Measurements from ENCODE around the gene HS6ST1. TPM values are rescaled to one million over a fixed set of nuclear protein-coding genes. Genes with fewer than 3 reads are reported as not detected.

The HS6ST1 gene
- polyA plus RNA-seq, 4 donors, result 80.9 to 114 (median 96.5) TPM

DNA sequence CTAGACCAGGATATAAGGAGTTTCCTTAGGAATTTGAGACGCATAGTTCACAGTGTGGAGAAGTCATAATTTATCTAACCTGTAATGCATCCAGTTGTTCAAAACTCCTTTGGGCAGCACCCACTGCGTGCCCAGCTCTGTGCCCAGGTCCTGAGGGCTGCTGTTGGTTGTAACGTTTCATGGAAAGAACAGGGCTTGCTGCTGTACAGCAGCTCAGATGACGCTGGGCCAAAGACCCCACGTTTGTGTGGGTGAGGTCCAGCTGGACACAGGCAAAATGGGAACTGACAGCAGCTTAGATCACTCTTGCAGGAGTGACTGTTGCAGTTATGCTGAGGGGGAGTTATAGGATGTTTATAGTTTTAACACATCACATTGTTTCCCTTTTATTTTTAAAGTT is 30.0 kb upstream of the HS6ST1 start:
- no peak for DNase-seq (ENCODE audit: low read depth in 4 of 4, low spot score in 2 of 4)

- DNase-seq (ENCODE audit: low read depth in 4 of 4, low spot score in 2 of 4), result peak in 2 of 4 donors; percentile 52 to 64
Observed at GRCh38 chr2:128347701-128348539, 29.3 kb upstream of the HS6ST1 start.

- DNase-seq (ENCODE audit: low read depth in 4 of 4, low spot score in 2 of 4), result no peak
Observed at GRCh38 chr2:128347171-128347558, 28.5 kb upstream of the HS6ST1 start.

GRCh38 chr2:128346291-128347170 is 27.9 kb upstream of the HS6ST1 start:
- no peak for DNase-seq (ENCODE audit: low read depth in 4 of 4, low spot score in 2 of 4)

- DNase-seq (ENCODE audit: low read depth in 4 of 4, low spot score in 2 of 4), result no peak
Observed at GRCh38 chr2:128345436-128346165, 26.9 kb upstream of the HS6ST1 start.

DNA sequence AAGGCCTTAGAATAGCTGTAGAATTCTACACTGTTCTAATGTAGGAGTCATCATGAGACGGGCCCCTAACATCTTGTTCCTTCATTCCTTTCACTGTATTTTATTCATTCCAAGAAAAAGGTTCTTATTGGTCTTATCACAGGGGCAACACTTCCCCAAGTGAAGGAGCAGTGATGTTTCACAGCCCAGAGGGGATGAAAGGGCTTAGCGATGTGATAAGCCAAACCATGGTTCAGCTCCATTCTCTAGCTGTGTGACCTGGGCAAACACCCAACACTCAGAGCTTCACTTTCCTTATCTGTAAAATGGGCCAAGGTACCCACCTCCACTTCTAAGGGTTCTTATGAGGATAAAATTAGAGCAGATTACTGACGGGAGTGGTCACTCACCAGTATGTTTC is 25.4 kb upstream of the HS6ST1 start:
- DNase-seq (ENCODE audit: low read depth in 4 of 4, low spot score in 2 of 4), result no peak

- DNase-seq (ENCODE audit: low read depth in 4 of 4, low spot score in 2 of 4), result no peak
Observed at GRCh38 chr2:128343459-128343858, 24.8 kb upstream of the HS6ST1 start.

- DNase-seq (ENCODE audit: low read depth in 4 of 4, low spot score in 2 of 4), result no peak
Observed at GRCh38 chr2:128342550-128342949, 23.9 kb upstream of the HS6ST1 start.

DNA sequence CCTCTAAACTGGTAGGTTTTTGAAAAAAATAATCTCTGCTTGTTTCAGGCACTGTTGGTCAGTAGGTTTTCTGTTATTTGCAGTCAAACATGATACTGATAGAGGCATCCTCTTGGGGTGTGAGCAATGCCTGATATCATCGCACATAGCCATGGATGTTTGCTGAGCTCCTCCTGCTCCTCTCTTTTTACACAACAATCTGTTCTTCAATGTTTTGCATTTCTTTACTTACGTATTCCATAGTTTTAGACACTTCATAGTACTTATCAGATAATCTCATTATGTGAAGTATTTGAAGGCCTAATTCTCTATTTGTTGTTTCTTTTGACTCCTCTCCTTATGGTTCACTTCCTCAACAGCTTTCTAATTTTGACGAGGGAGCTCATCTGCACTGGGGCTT is 23.0 kb upstream of the HS6ST1 start:
- DNase-seq (ENCODE audit: low read depth in 4 of 4, low spot score in 2 of 4), result no peak

GRCh38 chr2:128332091-128332634 is 13.5 kb upstream of the HS6ST1 start:
- DNase-seq (ENCODE audit: low read depth in 4 of 4, low spot score in 2 of 4), result no peak

GRCh38 chr2:128330583-128330982 is 11.9 kb upstream of the HS6ST1 start:
- DNase-seq (ENCODE audit: low read depth in 4 of 4, low spot score in 2 of 4), result no peak

DNA sequence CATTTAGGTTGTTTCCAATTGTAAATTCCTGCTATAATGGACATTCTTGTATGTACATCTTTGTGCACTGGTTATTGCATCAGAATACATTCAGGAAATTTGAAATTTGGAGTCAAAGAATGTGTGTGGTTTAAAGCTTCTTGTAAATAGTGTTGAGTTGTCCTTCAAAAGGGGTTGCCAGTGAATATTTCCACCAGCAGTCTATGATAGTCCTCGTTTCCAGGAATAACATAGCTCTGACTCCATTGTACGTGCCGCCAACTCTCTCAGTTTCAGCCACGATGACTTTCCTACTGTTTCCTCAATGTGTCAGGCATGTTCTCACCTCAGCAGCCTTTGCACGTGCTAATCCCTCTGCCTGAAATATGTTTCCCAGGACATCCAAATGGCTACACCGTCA is 10.9 kb upstream of the HS6ST1 start:
- DNase-seq (ENCODE audit: low read depth in 4 of 4, low spot score in 2 of 4), result no peak

- no peak for DNase-seq (ENCODE audit: low read depth in 4 of 4, low spot score in 2 of 4)
Observed at GRCh38 chr2:128327180-128327964, 8.7 kb upstream of the HS6ST1 start.

DNA sequence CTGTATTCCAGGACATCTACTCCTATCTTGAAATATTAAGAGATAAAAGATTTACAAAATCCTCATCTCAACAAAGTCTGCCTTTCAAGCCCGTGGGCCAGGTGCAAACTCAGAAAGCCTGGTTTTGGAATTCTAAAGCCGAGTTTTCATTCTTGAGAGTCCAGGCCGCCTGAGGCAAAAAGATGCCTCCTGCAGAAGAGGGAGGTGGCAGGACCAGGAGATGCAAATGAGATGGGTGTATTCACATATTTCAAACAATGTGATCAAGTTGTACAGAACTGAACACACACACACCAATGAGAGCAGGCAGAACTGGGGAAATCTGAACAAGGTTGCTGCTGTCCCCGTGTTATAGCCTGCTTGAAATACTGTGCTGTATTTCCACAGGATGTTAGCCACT is 7.7 kb upstream of the HS6ST1 start:
- DNase-seq (ENCODE audit: low read depth in 4 of 4, low spot score in 2 of 4), result no peak

GRCh38 chr2:128325611-128326181 is 7.0 kb upstream of the HS6ST1 start:
- no peak for DNase-seq (ENCODE audit: low read depth in 4 of 4, low spot score in 2 of 4)

DNA sequence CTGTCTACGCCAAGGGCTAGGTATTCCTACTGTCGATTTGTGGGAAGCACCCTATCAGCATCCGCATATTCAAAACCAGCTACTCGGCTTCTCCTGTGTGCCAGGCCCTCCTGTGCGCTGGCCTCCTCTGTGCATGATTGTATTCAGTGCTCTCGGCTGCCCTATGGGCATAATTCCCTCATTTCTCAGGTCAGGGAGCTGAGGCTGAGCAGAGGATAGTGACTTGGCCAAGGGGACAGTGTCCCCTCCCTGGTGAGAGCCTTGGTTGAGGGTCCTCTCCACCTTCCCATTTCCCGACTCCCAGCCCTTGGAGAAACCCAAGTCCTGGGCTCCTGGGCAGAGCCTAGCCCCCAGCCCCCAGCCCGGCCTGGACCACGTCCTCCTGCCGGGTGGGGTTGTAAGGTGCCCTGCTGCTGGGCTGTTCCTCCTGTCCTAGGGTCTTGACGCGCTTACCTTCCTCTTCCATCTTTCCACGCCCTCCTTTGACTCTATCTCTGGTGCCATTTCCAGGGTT is 6.3 kb upstream of the HS6ST1 start:
- no peak for DNase-seq (ENCODE audit: low read depth in 4 of 4, low spot score in 2 of 4)

DNA sequence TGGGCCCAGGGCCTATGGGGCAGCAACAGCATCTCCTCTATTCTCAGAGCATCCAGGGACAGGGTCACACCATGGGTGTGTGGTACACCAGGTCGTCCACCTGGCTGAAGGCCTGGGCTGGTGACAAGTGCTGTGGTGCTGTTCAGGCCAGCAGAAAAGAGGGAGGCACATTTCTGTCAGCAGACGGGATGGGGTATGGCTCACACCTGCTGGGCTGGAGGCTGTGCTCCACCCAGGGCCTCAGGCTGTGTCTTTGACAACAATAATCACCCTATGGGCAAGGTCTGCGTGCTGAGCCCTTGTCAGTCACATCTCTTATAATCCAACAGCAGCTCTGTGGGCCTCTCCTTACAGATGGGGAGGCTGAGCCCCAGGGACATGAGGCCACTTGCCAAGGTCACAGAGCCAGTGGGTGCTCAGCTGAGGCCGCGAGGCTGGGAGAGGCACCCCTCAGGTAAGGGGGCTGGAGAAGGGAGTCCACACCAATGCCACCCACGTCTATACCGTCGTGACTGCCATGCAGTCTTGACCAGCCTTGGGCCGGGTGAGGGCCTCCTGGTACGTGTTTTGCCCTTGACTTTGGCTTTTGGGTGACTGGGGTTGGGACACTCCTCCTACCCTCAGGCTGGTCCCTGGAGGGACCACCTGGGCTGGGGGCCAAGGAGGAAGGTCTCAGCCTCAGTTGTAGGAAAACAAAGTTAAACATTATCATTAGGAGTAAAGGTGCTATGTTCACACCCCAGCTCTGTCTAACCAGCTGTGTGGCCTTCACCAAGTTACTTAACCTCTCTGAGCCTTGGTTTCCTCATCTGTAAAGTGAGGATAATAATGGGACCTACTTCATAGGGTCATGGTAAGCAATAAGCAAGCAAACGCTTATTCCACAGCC is 5.6 kb upstream of the HS6ST1 start:
- DNase-seq (ENCODE audit: low read depth in 4 of 4, low spot score in 2 of 4), result no peak

DNA sequence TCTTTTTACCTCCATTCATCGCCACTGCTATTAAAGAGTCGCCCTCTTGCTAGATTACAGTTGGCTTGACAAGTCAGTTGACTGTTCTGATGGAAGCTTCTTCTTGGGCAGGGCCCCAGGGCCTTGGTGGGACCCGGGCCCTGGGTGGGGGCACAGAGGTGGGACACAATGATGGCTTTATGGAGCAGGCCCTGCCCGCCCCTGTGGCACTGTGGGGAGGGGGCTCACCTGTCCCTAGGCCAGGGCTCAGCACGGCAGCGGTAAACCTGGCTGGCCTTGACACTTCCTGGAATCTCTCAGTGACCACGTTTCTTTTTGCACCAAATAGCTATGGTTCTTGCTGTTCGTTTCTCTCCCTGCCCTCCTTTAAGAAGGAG is 4.9 kb upstream of the HS6ST1 start:
- no peak for DNase-seq (ENCODE audit: low read depth in 4 of 4, low spot score in 2 of 4)
